Activated CD4-positive, CD25-positive, alpha-beta regulatory T cell treated with anti-CD3 and anti-CD28 coated beads, Interleukin-2, amount 50 U/mL, for 24 hours (primary cell): ENCODE data around the gene MUC21.
"Not testable (repeated sequence)": the region's sequence is repeated elsewhere in the genome, so short reads cannot be mapped to it uniquely, and the experiment has no call there.

Experiments used
- ATAC-seq, 2 donors: fragments of 150-1000 bp; cut with Tn5 transposase; one replicate each; pipeline ENCODE4 v1.10.0; 2021; ENCODE audit warnings: mild to moderate bottlenecking in 1 of 2, moderate library complexity in 1 of 2

Gene MUC21

GRCh38 chr6:30983439-30983838 lies at the start of gene MUC21:
TSS of gene MUC21 (plus strand) at chr6:30983718. CDS start at chr6:30983959, 241 bp downstream.
- no peak for ATAC-seq

GRCh38 chr6:30935018-30935417 lies 48.5 kb upstream of the MUC21 start:
- ATAC-seq: no peak

GRCh38 chr6:30937265-30937664 lies 46.3 kb upstream of the MUC21 start:
- no peak for ATAC-seq

- no peak for ATAC-seq
Measured at GRCh38 chr6:30938730-30939129, 44.8 kb upstream of the MUC21 start.

- no peak for ATAC-seq
Measured at GRCh38 chr6:30939473-30939872, 44.0 kb upstream of the MUC21 start.

- no peak for ATAC-seq
Measured at GRCh38 chr6:30940361-30940986, 43.0 kb upstream of the MUC21 start, which contains the start of gene MUCL3. TSS of gene MUCL3 (plus strand) at chr6:30940973. CDS start at chr6:30941000, 27 bp downstream.

- ATAC-seq: no peak
Measured at GRCh38 chr6:30942338-30943060, 41.0 kb upstream of the MUC21 start.

GRCh38 chr6:30944051-30944450 lies 39.5 kb upstream of the MUC21 start:
- no peak for ATAC-seq

- no peak for ATAC-seq
Measured at GRCh38 chr6:30945281-30945680, 38.2 kb upstream of the MUC21 start.

GRCh38 chr6:30947231-30947630 lies 36.3 kb upstream of the MUC21 start:
- ATAC-seq: no peak

- no peak for ATAC-seq
Measured at GRCh38 chr6:30948811-30949210, 34.7 kb upstream of the MUC21 start.

GRCh38 chr6:30951907-30952469 lies 31.5 kb upstream of the MUC21 start:
- ATAC-seq: no peak

- no peak for ATAC-seq
Measured at GRCh38 chr6:30954631-30955366, 28.7 kb upstream of the MUC21 start.

- peak; percentile 92 to 98 for ATAC-seq
Measured at GRCh38 chr6:30955367-30956042, 28.0 kb upstream of the MUC21 start.

- ATAC-seq: no peak
Measured at GRCh38 chr6:30957716-30958115, 25.8 kb upstream of the MUC21 start.

- no peak for ATAC-seq
Measured at GRCh38 chr6:30960907-30961673, 22.4 kb upstream of the MUC21 start.

GRCh38 chr6:30962716-30963115 lies 20.8 kb upstream of the MUC21 start:
- no peak for ATAC-seq

- no peak for ATAC-seq
Measured at GRCh38 chr6:30963641-30964040, 19.9 kb upstream of the MUC21 start.

GRCh38 chr6:30964075-30964474 lies 19.4 kb upstream of the MUC21 start:
- ATAC-seq: no peak

- no peak for ATAC-seq
Measured at GRCh38 chr6:30965140-30965601, 18.3 kb upstream of the MUC21 start.

GRCh38 chr6:30966154-30966553 lies 17.4 kb upstream of the MUC21 start:
- ATAC-seq: no peak

- not testable (repeated sequence) for ATAC-seq
Measured at GRCh38 chr6:30969171-30969570, 14.3 kb upstream of the MUC21 start.
